Brain pericyte (primary cell): ENCODE data around the gene LPCAT1.
"Not testable (repeated sequence)": the region's sequence is repeated elsewhere in the genome, so short reads cannot be mapped to it uniquely, and the experiment has no call there.

Experiments used
- DNase-seq: peaks from one replicate; pipeline ENCODE4 v3.0.0-alpha.2; 2012; ENCODE audit warnings: low read depth, low spot score

The LPCAT1 gene

GRCh38 chr5:1522601-1523479 lies 920 bp downstream of the LPCAT1 start:
- DNase-seq, result no peak

DNA sequence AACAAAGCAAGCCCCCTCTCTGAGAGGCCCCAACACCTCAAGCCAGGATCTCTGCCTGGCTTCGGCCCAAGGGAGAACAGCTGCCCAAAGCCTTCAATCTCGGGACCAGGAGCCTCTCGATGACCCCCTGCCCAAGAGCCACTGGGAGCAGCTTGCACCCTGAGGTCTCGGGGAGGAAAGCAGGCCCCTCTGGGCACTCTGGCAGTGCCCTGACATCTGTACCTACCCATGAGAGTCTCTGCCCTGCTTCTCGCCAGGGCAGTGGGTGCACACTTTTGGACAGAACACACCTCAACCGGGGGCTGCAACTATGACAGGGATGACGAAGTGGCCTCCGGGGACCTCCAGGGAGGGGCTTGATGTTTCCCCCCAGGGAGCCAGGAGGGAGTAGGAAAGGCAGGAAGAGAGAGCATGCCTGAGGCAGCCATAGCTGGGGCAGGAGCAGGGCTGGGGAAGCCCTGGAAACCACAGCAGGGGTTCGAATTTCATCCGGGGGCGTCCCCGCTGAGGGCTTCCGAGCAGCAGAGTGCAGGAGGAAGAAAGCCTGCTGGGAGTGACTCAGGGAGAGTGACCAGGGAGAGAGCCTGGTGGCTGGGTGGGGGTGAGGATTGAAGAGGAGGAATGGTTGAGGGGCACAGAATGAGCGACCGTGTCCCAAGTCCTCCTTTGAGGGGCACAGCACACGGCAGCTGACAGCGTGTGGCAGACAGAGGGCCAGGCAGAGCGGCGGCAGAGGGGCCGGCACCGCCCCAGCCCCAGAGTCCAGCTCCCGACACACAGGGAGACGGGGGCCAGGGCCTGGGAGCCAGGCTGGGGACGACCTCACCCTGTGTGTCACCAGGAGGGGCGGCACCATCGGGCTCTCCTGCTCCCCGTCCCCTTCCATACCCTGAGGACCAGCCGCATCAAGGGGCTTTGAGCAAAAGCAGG lies 1.8 kb downstream of the LPCAT1 start:
- DNase-seq, result peak; percentile 32

GRCh38 chr5:1520791-1521453 lies 2.8 kb downstream of the LPCAT1 start:
- no peak for DNase-seq

GRCh38 chr5:1519631-1520210 lies 4.0 kb downstream of the LPCAT1 start:
- DNase-seq, result no peak

- no peak for DNase-seq
These were observed 5.9 kb downstream of the LPCAT1 start for GRCh38 chr5:1517838-1518237.

DNA sequence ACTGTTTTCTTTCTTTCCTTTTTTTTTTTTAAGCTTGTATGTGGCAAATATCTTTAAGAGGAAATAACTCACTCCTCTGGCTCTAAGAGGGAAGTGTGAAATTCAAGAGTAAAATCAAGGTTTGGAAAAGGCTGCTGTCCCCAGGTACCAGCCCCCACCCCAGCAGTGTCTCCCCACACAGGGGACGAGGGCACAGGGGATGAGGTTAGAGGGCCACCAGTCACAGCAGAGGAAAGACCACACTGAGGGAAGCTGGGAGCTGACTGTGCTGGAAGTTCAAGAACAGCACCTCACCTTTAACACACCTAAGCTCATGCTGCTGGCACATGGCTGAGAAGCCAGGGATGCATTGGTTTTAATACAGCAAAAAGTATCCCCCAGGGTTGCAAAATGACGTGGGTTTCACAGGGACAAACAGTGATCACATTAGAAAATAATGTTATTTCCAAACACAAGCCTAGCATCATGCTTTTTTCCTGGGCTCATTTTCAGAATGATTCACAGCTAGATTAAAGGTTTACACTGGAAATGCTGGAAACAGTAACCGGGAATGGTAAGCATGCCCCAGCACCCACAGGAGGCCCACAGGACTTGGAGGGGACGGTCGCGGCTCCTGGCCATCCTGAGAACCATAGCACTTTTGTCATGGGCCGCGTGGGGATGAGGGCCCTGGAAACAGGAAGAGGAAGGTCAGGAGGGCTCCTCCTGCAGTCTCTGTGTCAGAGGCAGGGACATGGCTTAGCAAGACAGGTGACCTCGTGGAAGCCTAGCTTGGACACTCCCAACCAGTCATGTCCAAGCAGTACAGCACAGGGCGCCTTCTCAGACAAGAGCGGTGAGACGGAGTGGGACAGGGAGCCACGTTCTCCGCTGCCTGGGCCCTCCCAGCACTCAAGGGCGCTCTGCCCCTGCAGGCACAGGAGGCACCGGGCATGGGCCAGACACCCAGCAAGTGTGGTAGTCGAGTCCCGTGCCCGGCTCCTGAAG lies 6.9 kb downstream of the LPCAT1 start:
- no peak for DNase-seq

- DNase-seq, result no peak
These were observed 7.7 kb downstream of the LPCAT1 start for GRCh38 chr5:1515921-1516571.

DNA sequence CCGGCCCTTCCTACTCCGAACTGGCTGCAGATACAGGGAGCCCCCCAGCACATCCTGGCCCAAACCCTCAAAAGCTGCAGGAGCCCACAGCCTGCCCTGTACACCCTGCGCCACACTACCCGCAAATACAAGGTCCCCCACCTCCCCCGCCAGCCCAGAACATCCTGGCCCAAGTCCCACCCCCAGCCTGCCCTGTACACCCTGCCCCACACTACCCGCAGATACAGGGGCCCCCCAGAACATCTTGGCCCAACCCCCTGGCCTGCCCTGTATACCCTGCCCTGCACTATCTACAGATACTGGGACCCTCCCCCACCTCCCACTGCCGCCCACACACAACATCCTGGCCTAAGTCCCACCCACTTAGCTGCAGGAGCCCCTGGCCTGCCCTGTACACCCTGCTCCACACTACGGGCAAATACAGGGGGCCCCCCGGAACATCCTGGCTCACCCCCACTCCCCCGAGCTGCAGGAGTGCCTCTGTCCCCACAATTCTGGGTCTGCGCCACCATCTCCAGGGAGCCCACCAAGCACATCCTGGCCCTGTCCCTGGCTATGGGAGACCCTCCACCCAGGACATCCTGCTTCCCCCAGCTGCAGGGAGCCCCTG lies 8.3 kb downstream of the LPCAT1 start:
- no peak for DNase-seq

- not testable (repeated sequence) for DNase-seq
These were observed 8.9 kb downstream of the LPCAT1 start for GRCh38 chr5:1514819-1515310.

DNA sequence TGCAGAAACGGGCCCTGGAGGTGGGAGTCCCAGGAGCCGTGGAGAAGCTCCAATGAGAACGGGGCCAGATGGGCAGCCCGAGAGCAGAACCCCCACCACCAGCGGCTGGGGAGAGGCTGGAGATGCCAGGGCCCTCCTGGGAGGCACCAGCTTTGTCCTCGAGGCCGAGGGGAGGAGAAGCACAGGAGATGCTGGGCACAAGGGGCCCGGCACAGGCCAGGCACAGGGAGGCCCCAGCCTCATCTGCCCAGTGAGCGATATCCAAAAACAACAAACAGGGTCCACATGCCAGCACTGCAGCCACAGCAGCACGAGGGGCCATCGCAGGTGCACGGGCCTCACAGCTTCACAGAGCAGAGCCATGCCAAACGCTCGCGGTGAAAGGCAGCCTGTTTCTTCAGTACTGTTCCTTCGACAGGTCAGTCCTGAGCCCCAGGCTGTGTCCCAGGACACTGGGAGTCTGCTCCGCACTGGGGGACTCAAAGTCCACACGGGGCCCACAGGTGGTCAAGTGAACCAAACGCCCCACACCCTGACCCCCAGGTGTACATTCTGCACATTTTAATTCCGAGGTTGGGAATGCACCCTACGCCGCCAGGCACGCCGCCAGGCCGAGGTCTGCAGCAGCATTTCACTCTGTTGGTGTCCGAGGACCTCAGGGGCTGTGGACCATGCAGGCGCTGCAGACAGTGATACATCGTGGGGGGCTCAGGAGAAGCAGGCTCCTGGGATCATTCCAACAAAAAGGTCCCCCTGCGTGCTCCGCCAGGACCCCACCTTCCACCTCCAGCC lies 9.5 kb downstream of the LPCAT1 start:
- DNase-seq, result no peak

DNA sequence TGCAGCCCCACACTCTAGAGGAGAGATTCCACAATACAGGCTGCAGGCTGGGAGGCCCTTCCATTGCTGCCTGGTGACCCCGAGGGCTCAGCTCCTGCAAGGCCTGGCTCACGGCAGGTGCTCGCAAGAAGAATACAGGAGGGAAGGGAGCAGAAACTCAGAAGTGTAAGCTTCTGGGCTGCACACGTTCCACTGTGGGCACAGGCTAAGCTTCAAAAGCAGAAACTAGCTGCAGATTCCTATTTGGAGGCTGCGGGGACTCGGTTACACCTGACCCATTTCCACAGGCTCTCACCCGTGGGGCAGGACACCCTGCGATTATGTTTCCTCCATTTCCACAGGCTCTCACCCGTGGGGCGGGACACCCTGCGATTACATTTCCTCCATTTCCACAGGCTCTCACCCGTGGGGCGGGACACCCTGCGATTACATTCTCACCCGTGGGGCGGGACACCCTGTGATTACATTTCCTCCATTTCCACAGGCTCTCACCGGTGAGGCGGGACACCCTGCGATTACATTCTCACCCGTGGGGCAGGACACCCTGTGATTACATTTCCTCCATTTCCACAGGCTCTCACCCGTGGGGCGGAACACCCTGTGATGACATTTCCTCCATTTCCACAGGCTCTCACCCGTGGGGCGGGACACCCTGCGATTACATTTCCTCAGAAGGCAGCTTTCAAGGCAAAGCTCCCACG lies 10.3 kb downstream of the LPCAT1 start:
- no peak for DNase-seq

- DNase-seq, result no peak
These were observed 11.0 kb downstream of the LPCAT1 start for GRCh38 chr5:1512541-1513291.

GRCh38 chr5:1511651-1512540 lies 11.9 kb downstream of the LPCAT1 start:
- no peak for DNase-seq

GRCh38 chr5:1511048-1511447 lies 12.7 kb downstream of the LPCAT1 start:
- no peak for DNase-seq

GRCh38 chr5:1510631-1511030 lies 13.1 kb downstream of the LPCAT1 start:
- no peak for DNase-seq

DNA sequence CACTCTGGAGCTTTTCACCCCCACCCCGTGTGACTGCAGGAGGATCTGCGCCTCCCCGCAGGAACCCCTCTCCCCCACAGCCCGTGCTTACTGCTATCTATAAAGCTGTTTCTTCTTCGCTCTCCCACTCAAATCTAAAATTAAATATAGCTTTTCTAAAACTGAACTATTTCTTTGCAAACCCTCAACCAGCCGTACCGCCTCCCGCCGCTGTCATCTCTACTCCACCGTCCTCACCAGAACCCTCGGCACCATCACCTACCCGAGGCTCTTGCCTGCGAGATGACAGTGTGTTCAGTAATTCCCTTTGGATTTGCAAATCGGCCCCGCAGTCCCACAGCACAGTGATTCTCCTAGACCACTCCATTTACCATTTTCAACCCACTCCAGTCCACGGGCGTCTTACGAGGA lies 13.6 kb downstream of the LPCAT1 start:
- DNase-seq, result no peak
